DOHH2 (cell line): ENCODE results near the gene HELZ.

ENCODE experiments used
- H3F3A ChIP-seq: fragments of 200-600 bp; sonication (generic), shearing (Covaris generic); 2 replicates; pipeline ENCODE4 v1.6.0; 2016; ENCODE audit warnings: antibody characterized with exemption, mild to moderate bottlenecking; ENCODE audit not compliant: control insufficient read depth, insufficient read depth
- H3K27ac ChIP-seq: fragments of 200-600 bp; sonication (generic); 2 replicates; pipeline ENCODE4 v1.5.1; 2014; ENCODE audit warnings: low read depth, mild to moderate bottlenecking, low read length, moderate library complexity
- H3K27me3 ChIP-seq: fragments of 200-600 bp; sonication (generic); 2 replicates; pipeline ENCODE4 v1.6.1; 2014; ENCODE audit warnings: mild to moderate bottlenecking, low read length, mixed read lengths; ENCODE audit not compliant: control insufficient read depth
- H3K36me3 ChIP-seq: fragments of 200-600 bp; sonication (generic); 2 replicates; pipeline ENCODE4 v1.6.1; 2014; ENCODE audit warnings: mild to moderate bottlenecking, low read length, moderate library complexity, mixed read lengths; ENCODE audit not compliant: control insufficient read depth
- H3K4me1 ChIP-seq: fragments of 200-600 bp; sonication (generic); 2 replicates; pipeline ENCODE4 v1.6.1; 2014; ENCODE audit warnings: mild to moderate bottlenecking, low read length, mixed read lengths; ENCODE audit not compliant: control insufficient read depth
- H3K4me2 ChIP-seq: fragments of 200-600 bp; sonication (generic); 2 replicates; pipeline ENCODE4 v1.6.0; 2014; ENCODE audit warnings: mild to moderate bottlenecking, low read length, moderate library complexity
- H3K4me3 ChIP-seq: fragments of 200-600 bp; sonication (generic); 2 replicates; pipeline ENCODE4 v1.5.1; 2014; ENCODE audit warnings: mild to moderate bottlenecking, low read length, mixed read lengths
- H3K79me2 ChIP-seq: fragments of 200-600 bp; sonication (generic); 2 replicates; pipeline ENCODE4 v1.6.1; 2014; ENCODE audit warnings: mild to moderate bottlenecking, low read length, mixed read lengths; ENCODE audit not compliant: control insufficient read depth
- H3K9me2 ChIP-seq: fragments of 200-600 bp; sonication (generic); replicated peaks from 2 replicates; pipeline ENCODE4 v1.6.1; 2014; ENCODE audit warnings: mild to moderate bottlenecking, low read length, mixed read lengths; ENCODE audit not compliant: control insufficient read depth
- H3K9me3 ChIP-seq: fragments of 200-600 bp; sonication (generic); 2 replicates; pipeline ENCODE4 v1.6.1; 2014; ENCODE audit warnings: antibody characterized with exemption, low read length, mixed read lengths; ENCODE audit not compliant: control insufficient read depth, insufficient read depth
- H4K20me1 ChIP-seq: fragments of 200-600 bp; sonication (generic); 2 replicates; pipeline ENCODE4 v1.6.0; 2014; ENCODE audit warnings: low read depth, mild to moderate bottlenecking, antibody characterized with exemption, low read length, moderate library complexity; ENCODE audit not compliant: control insufficient read depth, insufficient read depth
- CTCF ChIP-seq: fragments of 200-600 bp; sonication (generic); IDR thresholded peaks from one replicate; pipeline ENCODE4 v1.5.1; 2014; ENCODE audit warnings: antibody characterized with exemption, mild to moderate bottlenecking, low read depth, low read length; ENCODE audit not compliant: poor library complexity, severe bottlenecking
- EZH2phosphoT487 ChIP-seq: fragments of 200-600 bp; sonication (generic); IDR thresholded peaks from 2 replicates; pipeline ENCODE4 v1.6.1; 2017; ENCODE audit warnings: borderline replicate concordance, mild to moderate bottlenecking, antibody characterized with exemption, low read length, moderate library complexity, mixed read lengths

Gene HELZ

GRCh38 chr17:67276075-67276474, 31.1 kb upstream of the HELZ start:
- Histone ChIP-seq H3K9me2 (no peaks in the 10 kb centered on the region), H3K4me2 (no peak overlapping the region), H3K4me1 (no peaks in the 10 kb centered on the region), H3K9me3 (no peaks in the 10 kb centered on the region), H3K4me3 (no peak overlapping the region), H4K20me1 (no peaks in the 10 kb centered on the region), H3K79me2 (no peaks in the 10 kb centered on the region), H3K27ac (no peak overlapping the region), H3K36me3 (no peaks in the 10 kb centered on the region), H3K27me3 (no peaks in the 10 kb centered on the region), H3F3A (no peaks in the 10 kb centered on the region)
- TF ChIP-seq EZH2phosphoT487 (no peak), CTCF (no peak)

DNA sequence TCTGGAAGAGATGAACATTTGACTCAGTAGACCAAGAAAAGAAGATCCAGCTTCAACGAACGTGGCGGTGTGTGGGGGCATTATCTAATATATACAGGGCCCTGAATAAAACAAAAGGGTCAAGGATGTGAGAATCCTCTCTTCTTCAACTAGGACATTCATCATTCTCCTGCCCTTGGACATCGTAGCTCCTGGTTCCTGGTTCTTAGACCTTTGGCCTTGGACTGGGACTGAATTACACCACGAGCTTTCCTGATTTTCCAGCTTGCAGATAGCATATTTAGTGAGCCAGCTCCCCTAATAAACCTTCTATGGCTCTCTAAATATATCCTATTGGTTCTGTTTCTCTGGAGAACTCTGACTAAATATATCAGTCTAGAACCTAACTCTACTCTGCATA, 29.5 kb upstream of the HELZ start:
- Histone ChIP-seq H3K9me2 (no peaks in the 10 kb centered on the region), H3K4me2 (no peak overlapping the region), H3F3A (no peaks in the 10 kb centered on the region), H3K4me1 (no peaks in the 10 kb centered on the region), H3K79me2 (no peaks in the 10 kb centered on the region), H3K36me3 (no peaks in the 10 kb centered on the region), H3K9me3 (no peaks in the 10 kb centered on the region), H3K27me3 (no peaks in the 10 kb centered on the region), H3K27ac (no peak overlapping the region), H3K4me3 (no peak overlapping the region), H4K20me1 (no peaks in the 10 kb centered on the region)
- TF ChIP-seq CTCF = no peak
- TF ChIP-seq EZH2phosphoT487 = no peak

- Histone ChIP-seq H3K4me3 (no peak overlapping the region), H3K27ac (no peak overlapping the region), H3F3A (no peaks in the 10 kb centered on the region), H3K4me2 (no peak overlapping the region), H3K4me1 (no peaks in the 10 kb centered on the region), H3K9me3 (no peaks in the 10 kb centered on the region), H3K79me2 (no peaks in the 10 kb centered on the region), H4K20me1 (no peaks in the 10 kb centered on the region), H3K36me3 (no peaks in the 10 kb centered on the region), H3K9me2 (no peaks in the 10 kb centered on the region), H3K27me3 (no peaks in the 10 kb centered on the region)
- TF ChIP-seq CTCF (no peak), EZH2phosphoT487 (no peak)
Observed at GRCh38 chr17:67273900-67274299, 28.9 kb upstream of the HELZ start.
